CD4-positive, CD25-positive, alpha-beta regulatory T cell (primary cell): ENCODE measurements around the gene PTAFR. TPM values are rescaled to one million over a fixed set of nuclear protein-coding genes. Genes with fewer than 3 reads are reported as not detected.

Source experiments
- ATAC-seq, 2 donors: fragments of 150-1000 bp; cut with Tn5 transposase; one replicate each; pipeline ENCODE4 v1.10.0; 2021; ENCODE audit warnings: low read depth in 2 of 2, moderate number of reproducible peaks in 2 of 2, moderate library complexity in 1 of 2
- DNase-seq, 3 donors: peaks; one replicate each; pipeline versions ENCODE4 v3.0.0 to v3.0.0-alpha.2; 2012 to 2022; ENCODE audit warnings: mixed read lengths in 1 of 3
- H3K27ac ChIP-seq: one replicate; pipeline ENCODE4 v1.7.0; 2013; ENCODE audit warnings: mild to moderate bottlenecking, low read length; ENCODE audit not compliant: insufficient read depth, poor library complexity, severe bottlenecking
- H3K27me3 ChIP-seq: one replicate; pipeline ENCODE4 v1.7.0; 2013; ENCODE audit warnings: low read length; ENCODE audit not compliant: control insufficient read depth, insufficient read depth
- H3K36me3 ChIP-seq: one replicate; pipeline ENCODE4 v1.7.0; 2013; ENCODE audit warnings: mild to moderate bottlenecking, low read length, moderate library complexity; ENCODE audit not compliant: control insufficient read depth, insufficient read depth
- H3K4me1 ChIP-seq: 2 replicates; pipeline ENCODE4 v1.7.0; 2013; ENCODE audit warnings: mild to moderate bottlenecking, low read length; ENCODE audit not compliant: insufficient read depth, control insufficient read depth, poor library complexity, severe bottlenecking
- H3K4me3 ChIP-seq: one replicate; pipeline ENCODE4 v1.7.0; 2013; ENCODE audit warnings: low read depth, mild to moderate bottlenecking, low read length, moderate library complexity
- H3K9me3 ChIP-seq, 2 experiments: 1 replicate in 1 of 2; 2 replicates in 1 of 2; pipeline ENCODE4 v1.7.0; 2013; ENCODE audit warnings: low read length in 2 of 2, mild to moderate bottlenecking in 1 of 2, moderate library complexity in 1 of 2; ENCODE audit not compliant: control insufficient read depth in 2 of 2
- H3K27ac Mint-ChIP-seq, 3 donors: one replicate each; pipeline ENCODE4 v1.8.0; 2020 to 2022; ENCODE audit warnings: mild to moderate bottlenecking in 3 of 3, mixed read lengths in 3 of 3, moderate library complexity in 2 of 3
- H3K27me3 Mint-ChIP-seq: one replicate; pipeline ENCODE4 v1.8.0; 2022; ENCODE audit warnings: mild to moderate bottlenecking, mixed read lengths
- H3K36me3 Mint-ChIP-seq: one replicate; pipeline ENCODE4 v1.8.0; 2020; ENCODE audit warnings: mixed read lengths
- H3K4me1 Mint-ChIP-seq, 4 donors: one replicate each; pipeline ENCODE4 v1.8.0; 2020 to 2022; ENCODE audit warnings: mixed read lengths in 4 of 4, mild to moderate bottlenecking in 1 of 4
- H3K4me3 Mint-ChIP-seq, 4 donors: one replicate each; pipeline ENCODE4 v1.8.0; 2020 to 2022; ENCODE audit warnings: mild to moderate bottlenecking in 4 of 4, mixed read lengths in 4 of 4, moderate library complexity in 3 of 4
- H3K9me3 Mint-ChIP-seq, 7 donors: one replicate each; pipeline ENCODE4 v1.8.0; 2020 to 2022; ENCODE audit warnings: mixed read lengths in 7 of 7, mild to moderate bottlenecking in 3 of 7, moderate library complexity in 2 of 7
- polyA plus RNA-seq, 4 donors: library from polyadenylated mRNA; unstranded; fragments of 300-500 nt; fragmentation: Illumina TruSeq; gene quantifications; one replicate each; pipeline ENCODE4 v1.2.3, GENCODE V29; 2021
- total RNA-seq: library from RNA; stranded (reverse); gene quantifications from one replicate; pipeline ENCODE4 v1.2.3, GENCODE V29; 2022

Gene PTAFR
- total and polyA plus RNA-seq, 5 donors from 2014 or later, result 0.15 to 0.84 (median 0.50) TPM

DNA sequence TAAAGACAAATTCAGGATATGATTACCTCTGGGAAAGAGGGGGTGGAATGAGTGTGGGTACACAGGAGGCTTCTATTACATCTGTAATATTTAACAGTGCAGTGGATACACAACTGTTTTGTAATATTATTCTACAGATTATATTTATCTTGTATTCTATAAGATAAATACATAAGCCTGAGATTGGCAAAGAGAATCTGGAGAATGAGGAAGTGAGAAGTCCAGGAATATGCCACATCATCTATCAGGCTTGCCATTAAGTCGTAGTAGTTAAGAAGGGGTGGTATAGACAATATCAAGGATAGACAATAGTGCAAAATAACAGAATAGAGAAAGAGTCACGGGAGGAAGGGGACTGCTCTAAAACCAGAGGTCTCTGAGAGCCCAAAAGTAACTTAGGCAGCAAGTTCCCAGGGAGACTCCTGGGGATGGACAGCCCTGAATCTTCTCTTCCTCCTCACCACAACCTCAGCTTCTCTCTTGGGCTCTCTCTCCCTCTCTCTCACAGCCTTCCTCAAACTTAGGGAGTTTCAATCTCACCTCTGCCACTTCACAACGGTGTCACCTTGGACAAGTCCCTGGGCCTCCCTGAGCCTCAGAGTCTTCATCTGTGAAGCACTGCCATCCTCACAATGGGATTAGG lies 14.0 kb upstream of the PTAFR start:
- H3K27me3 Mint-ChIP-seq, result peaks cover 5% of the 10 kb centered on the region
- H3K27ac Mint-ChIP-seq, result no peak overlapping the region
- ATAC-seq, result no peak

DNA sequence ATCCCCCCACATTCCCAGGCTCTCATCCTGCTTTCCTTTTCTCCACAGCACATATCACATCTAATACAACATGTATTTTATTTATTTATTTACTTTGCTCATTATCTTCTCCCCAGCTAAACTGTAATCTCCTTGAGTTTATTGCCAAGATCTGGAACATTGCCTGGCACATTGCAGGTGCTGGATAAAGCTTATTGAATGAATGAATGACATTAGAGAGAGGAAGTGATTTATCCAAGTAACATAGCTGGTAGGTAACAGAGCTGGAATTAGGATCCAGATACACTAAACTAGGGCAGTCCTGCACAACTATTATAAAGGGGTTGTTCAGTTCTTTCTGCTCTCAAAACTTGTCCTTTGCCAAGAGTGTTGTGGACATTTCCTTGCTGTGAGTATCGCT lies 8.6 kb upstream of the PTAFR start:
- no peak overlapping the region for H3K4me3 ChIP-seq
- no peaks in the 10 kb centered on the region for H3K27me3 ChIP-seq
- no peaks in the 10 kb centered on the region for H3K9me3 ChIP-seq
- Mint-ChIP-seq H3K4me3 (no peak overlapping the region), H3K36me3 (no peaks in the 10 kb centered on the region), H3K27me3 (peaks cover 7% of the 10 kb centered on the region), H3K9me3 (no peaks in the 10 kb centered on the region), H3K27ac (no peak overlapping the region), H3K4me1 (peaks cover 0 to 8% (median 6%) of the 10 kb centered on the region in 4 donors)
- no peaks in the 10 kb centered on the region for H3K4me1 ChIP-seq
- DNase-seq (no peak), ATAC-seq (no peak)
- no peaks in the 10 kb centered on the region for H3K36me3 ChIP-seq
- H3K27ac ChIP-seq, result no peak overlapping the region

More for the DNA sequence above, 14.0 kb upstream of the PTAFR start:
- H3K9me3 ChIP-seq, result no peaks in the 10 kb centered on the region
- no peaks in the 10 kb centered on the region for H3K36me3 ChIP-seq
- H3K4me3 Mint-ChIP-seq, result no peak overlapping the region
- no peaks in the 10 kb centered on the region for H3K27me3 ChIP-seq
- no peak for DNase-seq
- H3K36me3 Mint-ChIP-seq, result peaks cover 11% of the 10 kb centered on the region
- H3K4me1 Mint-ChIP-seq, result peaks cover 0 to 7% (median 1%) of the 10 kb centered on the region in 4 donors
- no peaks in the 10 kb centered on the region for H3K9me3 Mint-ChIP-seq
- H3K4me3 ChIP-seq, result no peak overlapping the region
- H3K27ac ChIP-seq, result no peak overlapping the region
- H3K4me1 ChIP-seq, result no peaks in the 10 kb centered on the region

GRCh38 chr1:28180306-28181305 lies 4.1 kb upstream of the PTAFR start:
- no peaks in the 10 kb centered on the region for H3K9me3 ChIP-seq
- Mint-ChIP-seq H3K27ac (peak overlapping the region in 1 of 3 donors; percentile 90), H3K36me3 (no peaks in the 10 kb centered on the region), H3K27me3 (peaks cover 23% of the 10 kb centered on the region), H3K9me3 (peaks cover 0 to 2% (median 0%) of the 10 kb centered on the region in 7 donors), H3K4me1 (peaks cover 0 to 10% (median 9%) of the 10 kb centered on the region in 4 donors), H3K4me3 (no peak overlapping the region)
- DNase-seq (no peak), ATAC-seq (no peak)
- no peak overlapping the region for H3K27ac ChIP-seq
- no peaks in the 10 kb centered on the region for H3K36me3 ChIP-seq
- no peak overlapping the region for H3K4me3 ChIP-seq
- no peaks in the 10 kb centered on the region for H3K27me3 ChIP-seq
- no peaks in the 10 kb centered on the region for H3K4me1 ChIP-seq

DNA sequence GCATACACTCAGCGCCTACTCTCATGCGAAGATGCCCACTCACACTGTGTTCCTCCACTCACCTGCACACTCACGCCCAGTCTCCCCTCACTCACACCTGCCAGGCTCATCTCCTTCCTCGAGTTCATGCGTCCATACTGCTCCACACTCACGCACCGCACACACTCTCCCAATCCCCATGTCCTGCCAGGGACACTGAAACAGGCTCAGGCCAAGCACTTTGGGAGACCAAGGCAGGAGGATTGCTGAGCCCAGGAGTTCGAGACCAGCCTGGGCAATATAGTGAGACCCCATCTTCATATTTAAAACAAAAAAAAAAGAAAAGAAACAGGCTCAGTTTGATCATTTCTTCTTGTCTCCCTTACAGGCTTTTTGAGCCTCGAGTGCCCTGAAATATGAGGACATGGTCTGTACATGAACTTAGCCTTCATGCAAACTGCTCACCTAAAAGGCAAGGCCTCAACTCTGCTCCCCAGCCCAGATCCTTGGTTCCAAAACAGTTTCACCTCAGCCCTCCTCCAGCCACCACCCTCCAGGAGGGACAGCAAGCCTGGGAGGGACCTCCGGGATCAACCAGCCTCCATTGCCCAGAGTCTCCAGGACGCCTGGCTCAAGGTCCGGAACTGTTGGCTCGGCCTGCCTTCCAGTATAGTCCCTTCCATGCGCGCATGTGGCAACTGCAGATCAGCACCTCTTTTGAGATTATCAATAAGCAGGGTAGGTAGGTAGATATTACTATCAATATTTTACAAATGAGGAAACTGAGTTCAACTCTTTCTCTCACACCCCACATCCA lies 2.4 kb upstream of the PTAFR start:
- Histone ChIP-seq H3K27me3 (no peaks in the 10 kb centered on the region), H3K4me3 (no peak overlapping the region), H3K9me3 (no peaks in the 10 kb centered on the region), H3K36me3 (no peaks in the 10 kb centered on the region), H3K4me1 (no peaks in the 10 kb centered on the region), H3K27ac (no peak overlapping the region)
- Mint-ChIP-seq H3K27me3 (peaks cover 16% of the 10 kb centered on the region), H3K4me3 (no peak overlapping the region), H3K36me3 (no peaks in the 10 kb centered on the region), H3K9me3 (peaks cover 0 to 2% (median 0%) of the 10 kb centered on the region in 7 donors), H3K4me1 (peaks cover 1 to 11% (median 8%) of the 10 kb centered on the region in 4 donors), H3K27ac (peak overlapping the region in 1 of 3 donors; percentile 73)
- DNase-seq (no peak), ATAC-seq (no peak)

DNA sequence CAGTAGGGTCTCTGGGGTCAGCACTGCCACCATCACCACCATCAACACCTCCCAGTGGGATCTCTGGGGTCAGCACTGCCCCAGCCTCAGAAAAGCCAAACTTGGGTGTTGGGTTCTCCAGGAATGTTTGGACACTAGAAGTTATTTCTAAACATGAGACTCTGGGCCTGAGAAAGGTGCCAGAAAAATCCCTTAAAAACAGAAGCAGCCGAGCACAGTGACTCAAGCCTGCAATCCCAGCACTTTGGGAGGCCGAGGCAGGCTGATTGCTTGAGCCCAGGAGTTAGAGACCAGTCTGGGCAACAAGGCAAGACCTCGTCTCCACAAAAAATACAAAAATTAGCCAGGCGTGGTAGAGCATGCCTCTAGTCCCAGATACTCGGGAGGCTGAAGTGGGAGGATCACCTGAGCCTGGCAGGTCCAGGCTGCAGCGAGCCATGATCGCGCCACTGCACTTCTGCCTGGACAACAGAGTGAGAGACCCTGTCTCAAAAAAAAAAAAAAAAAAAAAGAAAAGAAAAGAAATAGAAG lies 470 bp downstream of the PTAFR start:
- no peaks in the 10 kb centered on the region for H3K27me3 ChIP-seq
- peaks cover 13 to 26% (median 19%) of the 10 kb centered on the region in 4 donors for H3K4me1 Mint-ChIP-seq
- H3K4me3 Mint-ChIP-seq, result no peak overlapping the region
- no peak overlapping the region for H3K27ac Mint-ChIP-seq
- H3K36me3 Mint-ChIP-seq, result no peaks in the 10 kb centered on the region
- peaks cover 0 to 2% (median 0%) of the 10 kb centered on the region in 7 donors for H3K9me3 Mint-ChIP-seq
- H3K9me3 ChIP-seq, result no peaks in the 10 kb centered on the region
- ATAC-seq (no peak), DNase-seq (no peak)
- peaks cover 8% of the 10 kb centered on the region for H3K4me1 ChIP-seq
- no peaks in the 10 kb centered on the region for H3K36me3 ChIP-seq
- peaks cover 23% of the 10 kb centered on the region for H3K27me3 Mint-ChIP-seq
- no peak overlapping the region for H3K4me3 ChIP-seq
- no peak overlapping the region for H3K27ac ChIP-seq

DNA sequence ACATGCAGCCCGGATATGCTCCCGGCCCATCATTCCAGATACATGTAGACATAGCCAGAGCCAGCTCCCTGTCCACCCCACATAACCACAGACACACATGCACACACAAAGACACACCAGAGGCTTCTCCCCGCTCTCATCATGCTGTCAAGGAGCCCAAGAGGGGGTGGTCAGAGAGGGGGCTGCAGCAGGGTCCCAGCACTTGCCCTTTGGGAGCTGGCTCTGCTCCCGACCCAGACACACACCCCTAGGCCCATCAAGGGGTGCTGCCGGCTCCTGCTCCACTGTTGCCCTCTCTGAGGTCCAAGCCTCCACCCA lies 2.6 kb downstream of the PTAFR start:
- Histone ChIP-seq H3K27me3 (no peaks in the 10 kb centered on the region), H3K4me1 (peaks cover 14% of the 10 kb centered on the region), H3K9me3 (no peaks in the 10 kb centered on the region), H3K36me3 (no peaks in the 10 kb centered on the region), H3K27ac (no peak overlapping the region), H3K4me3 (no peak overlapping the region)
- Mint-ChIP-seq H3K27me3 (peaks cover 30% of the 10 kb centered on the region), H3K27ac (no peak overlapping the region), H3K36me3 (no peaks in the 10 kb centered on the region), H3K4me3 (no peak overlapping the region), H3K4me1 (peaks cover 11 to 37% (median 28%) of the 10 kb centered on the region in 4 donors), H3K9me3 (peaks cover 0 to 2% (median 0%) of the 10 kb centered on the region in 7 donors)
- DNase-seq (no peak), ATAC-seq (no peak)
